A549 (cell line): Measurements from ENCODE around the gene SPIB. TPM values are rescaled to one million over a fixed set of nuclear protein-coding genes. Genes with fewer than 3 reads are reported as not detected.

ENCODE experiments used
- ATAC-seq, 2 experiments: fragments of 200-7000 bp in 1 of 2; fragments of >200 bp in 1 of 2; cut with Nextera tagmentation in 1 of 2; cut with Tn5 transposase in 1 of 2; 3 replicates each; pipeline versions ENCODE4 v1.8.0 to v1.9.1; 2018 to 2020; ENCODE audit warnings: mild to moderate bottlenecking in 1 of 2, moderate library complexity in 1 of 2
- CTCF ChIA-PET: fragments of 300-600 bp; sonication (Branson Sonifier 250); formaldehyde crosslinking; extraction: SDS; loops from one replicate; lab custom pipeline; 2021; ENCODE audit warnings: antibody characterized with exemption, inconsistent platforms; lab: Yijun Ruan, JAX
- POLR2A ChIA-PET: fragments of 350-600 bp; formaldehyde crosslinking; extraction: SDS; loops from one replicate; lab custom pipeline; 2021; ENCODE audit warnings: antibody characterized with exemption, inconsistent platforms; lab: Yijun Ruan, JAX
- DNase-seq, 2 experiments: peaks; one replicate each; pipeline versions ENCODE4 v3.0.0 to v3.0.0-alpha.2; 2011 to 2016; ENCODE audit warnings: low read depth in 1 of 2, low spot score in 1 of 2
- FAIRE-seq: peaks from 2 replicates; lab custom pipeline; 2011; peaks lifted over from hg19 to GRCh38; lab: Jason Lieb, UNC
- H3K27ac ChIP-seq, 2 experiments: fragments of >200 bp; sonication (Bioruptor Twin); formaldehyde crosslinking; 3 replicates each; pipeline ENCODE4 v1.5.1; 2016 to 2017
- H3K4me1 ChIP-seq: fragments of >200 bp; sonication (Bioruptor Twin); formaldehyde crosslinking; 3 replicates; pipeline ENCODE4 v1.6.1; 2016
- H3K4me2 ChIP-seq: fragments of >200 bp; sonication (Bioruptor Twin); formaldehyde crosslinking; 3 replicates; pipeline ENCODE4 v1.6.1; 2016
- H3K4me3 ChIP-seq: fragments of >200 bp; sonication (Bioruptor Twin); formaldehyde crosslinking; 3 replicates; pipeline ENCODE4 v1.5.1; 2016
- H3K9me3 ChIP-seq: fragments of >200 bp; sonication (Bioruptor Twin); formaldehyde crosslinking; 3 replicates; pipeline ENCODE4 v1.6.1; 2016
- CBX8 ChIP-seq: fragments of 200-600 bp; sonication (generic); IDR thresholded peaks from 2 replicates; pipeline ENCODE4 v1.6.1; 2016
- CHD2 ChIP-seq: fragments of 150-350 bp; IDR thresholded peaks from 2 replicates; pipeline ENCODE4 v1.6.1; 2014; ENCODE audit warnings: low read length; ENCODE audit not compliant: partially characterized antibody
- EP300 ChIP-seq, 2 experiments: fragments of >200 bp; sonication (Bioruptor Twin); formaldehyde crosslinking; IDR thresholded peaks; 2 replicates in 1 of 2; 3 replicates in 1 of 2; pipeline ENCODE4 v1.6.1; 2016 to 2017
- HEYL ChIP-seq: fragments of 250-450 bp; sonication (Bioruptor Pico); IDR thresholded peaks from 2 replicates; pipeline ENCODE4 v1.8.0; 2021; ENCODE audit warnings: mild to moderate bottlenecking, moderate library complexity
- KDM1A ChIP-seq: fragments of 200-600 bp; sonication (generic); IDR thresholded peaks from 2 replicates; pipeline ENCODE4 v1.6.1; 2016; ENCODE audit warnings: low read depth, mild to moderate bottlenecking
- MYC ChIP-seq: IDR thresholded peaks from 2 replicates; pipeline ENCODE4 v1.6.1; 2012; ENCODE audit warnings: mild to moderate bottlenecking, inconsistent platforms, low read length, improper control_type of control experiment, borderline replicate concordance
- NPAS2 ChIP-seq: fragments of 250-450 bp; sonication (Bioruptor Pico); IDR thresholded peaks from 2 replicates; pipeline ENCODE4 v1.8.0; 2022; ENCODE audit warnings: mild to moderate bottlenecking, moderate library complexity, borderline replicate concordance
- PHF8 ChIP-seq: fragments of 200-600 bp; sonication (generic); IDR thresholded peaks from 2 replicates; pipeline ENCODE4 v1.6.1; 2016; ENCODE audit warnings: low read depth, mild to moderate bottlenecking, antibody characterized with exemption, moderate library complexity, borderline replicate concordance
- RAD21 ChIP-seq, 2 experiments: fragments of >200 bp in 1 of 2; sonication (Bioruptor Twin) in 1 of 2; formaldehyde crosslinking in 1 of 2; IDR thresholded peaks in 1 of 2; conservative IDR thresholded peaks in 1 of 2; 2 replicates in 1 of 2; 3 replicates in 1 of 2; pipeline ENCODE4 v1.6.1; 2012 to 2018; ENCODE audit warnings: inconsistent platforms in 1 of 2
- RCOR1 ChIP-seq: fragments of 150-350 bp; IDR thresholded peaks from 2 replicates; pipeline ENCODE4 v1.6.1; 2014; ENCODE audit warnings: antibody characterized with exemption, low read length, low read depth
- SMC3 ChIP-seq: fragments of >200 bp; sonication (Bioruptor Twin); formaldehyde crosslinking; IDR thresholded peaks from 3 replicates; pipeline ENCODE4 v1.6.1; 2018; ENCODE audit warnings: inconsistent platforms
- SREBF2 ChIP-seq: fragments of 450-650 bp; IDR thresholded peaks from 2 replicates; pipeline ENCODE4 v1.6.1; 2014; ENCODE audit warnings: mild to moderate bottlenecking, moderate library complexity
- TP53 ChIP-seq: fragments of 250-450 bp; sonication (Bioruptor Pico); IDR thresholded peaks from 2 replicates; pipeline ENCODE4 v1.5.0; 2021; ENCODE audit warnings: mild to moderate bottlenecking, moderate library complexity
- ZC3H11A ChIP-seq: fragments of 450-650 bp; IDR thresholded peaks from 2 replicates; pipeline ENCODE4 v1.6.1; 2014; ENCODE audit warnings: antibody characterized with exemption, mild to moderate bottlenecking
- ZFP36 ChIP-seq: fragments of 450-650 bp; IDR thresholded peaks from 2 replicates; pipeline ENCODE4 v1.6.1; 2014; ENCODE audit warnings: borderline replicate concordance; ENCODE audit not compliant: partially characterized antibody
- WGBS: methylation state at CpG from one replicate; pipeline ENCODE4 v1.1.6; 2017; ENCODE audit errors: missing lambda C conversion rate; 5-methylcytosine and 5-hydroxymethylcytosine counted together
- polyA plus RNA-seq, 4 experiments: library from polyadenylated mRNA; depleted of rRNA in 3 of 4; stranded (reverse); fragments of >200 nt; fragmentation: RNase III in 1 of 4; extraction: RNeasy Plus Mini Kit Qiagen cat#74134 plus additional on column Dnase treatment in 1 of 4; gene quantifications; 2 replicates in 3 of 4; 3 replicates in 1 of 4; pipeline ENCODE4 v1.2.3, GENCODE V29; 2011 to 2017
- TF ChIP-seq, protein P1 (sequence below): IDR thresholded peaks from 2 replicates; pipeline ENCODE4 v1.6.1; 2012
- TF ChIP-seq, protein P2 (sequence below): fragments of 150-350 bp; IDR thresholded peaks from 2 replicates; pipeline ENCODE4 v1.6.1; 2014; ENCODE audit warnings: low read depth, mild to moderate bottlenecking, low read length

The SPIB gene
- polyA plus RNA-seq, 2 of the 4 experiments (the other 2 are of a cell fraction): 0.03 TPM; not detected in 1

DNA sequence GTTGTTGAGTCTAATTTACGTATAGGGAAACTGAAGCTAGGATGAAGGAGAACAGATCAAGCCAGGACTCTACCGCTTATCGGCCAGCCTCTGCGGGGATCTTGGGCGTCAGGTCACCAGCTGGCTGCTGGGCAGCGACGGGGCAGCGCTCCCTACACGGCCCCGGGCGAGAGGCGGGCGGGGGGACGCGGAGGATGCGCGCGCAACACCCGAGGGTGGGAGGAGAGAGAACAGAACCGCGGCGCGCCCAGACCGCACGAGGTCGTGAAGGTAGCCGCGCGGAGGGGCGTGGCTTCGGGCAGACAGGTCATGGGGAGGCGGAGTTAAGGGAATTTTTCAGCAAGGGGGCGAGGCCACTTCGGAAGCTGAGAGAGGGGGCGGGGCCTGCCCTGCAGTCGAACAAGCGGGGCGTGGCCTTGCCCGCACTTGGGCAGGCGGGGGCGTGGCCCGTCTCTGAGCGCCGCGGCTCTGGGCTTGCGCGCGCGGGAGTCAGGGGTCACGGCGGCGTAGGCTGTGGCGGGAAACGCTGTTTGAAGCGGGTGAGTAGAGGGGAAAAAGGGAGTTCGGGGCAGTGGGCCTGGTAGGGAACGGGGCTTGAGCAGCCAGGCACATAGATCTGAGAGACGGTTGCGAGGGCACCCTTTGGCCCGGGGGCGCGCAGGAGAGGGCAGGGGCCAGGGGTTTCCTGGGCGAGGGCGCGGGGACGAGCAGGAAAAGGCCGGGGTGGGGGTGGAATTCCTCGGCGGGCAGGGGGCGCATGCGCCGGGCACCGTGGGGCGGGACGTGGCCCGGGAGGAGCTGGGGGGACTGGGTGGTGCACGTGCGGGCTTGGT, 34.7 kb upstream of the SPIB start, which contains the start of gene POLD1 (continued):
- TF ChIP-seq RAD21 (conservative IDR thresholded peaks at IDR 0.05 in 1 of 2, IDR thresholded peaks at IDR 0.05 in 1 of 2): no peak
- TF ChIP-seq MYC: peak; percentile 84; the same call in 1 of the 2 replicates
- TF ChIP-seq NPAS2 (CRISPR knock-in tag): no peak
- TF ChIP-seq, protein P1, sequence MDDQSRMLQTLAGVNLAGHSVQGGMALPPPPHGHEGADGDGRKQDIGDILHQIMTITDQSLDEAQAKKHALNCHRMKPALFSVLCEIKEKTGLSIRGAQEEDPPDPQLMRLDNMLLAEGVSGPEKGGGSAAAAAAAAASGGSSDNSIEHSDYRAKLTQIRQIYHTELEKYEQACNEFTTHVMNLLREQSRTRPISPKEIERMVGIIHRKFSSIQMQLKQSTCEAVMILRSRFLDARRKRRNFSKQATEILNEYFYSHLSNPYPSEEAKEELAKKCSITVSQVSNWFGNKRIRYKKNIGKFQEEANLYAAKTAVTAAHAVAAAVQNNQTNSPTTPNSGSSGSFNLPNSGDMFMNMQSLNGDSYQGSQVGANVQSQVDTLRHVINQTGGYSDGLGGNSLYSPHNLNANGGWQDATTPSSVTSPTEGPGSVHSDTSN: peak; percentile 68
- TF ChIP-seq RCOR1: no peak
- TF ChIP-seq, protein P2, sequence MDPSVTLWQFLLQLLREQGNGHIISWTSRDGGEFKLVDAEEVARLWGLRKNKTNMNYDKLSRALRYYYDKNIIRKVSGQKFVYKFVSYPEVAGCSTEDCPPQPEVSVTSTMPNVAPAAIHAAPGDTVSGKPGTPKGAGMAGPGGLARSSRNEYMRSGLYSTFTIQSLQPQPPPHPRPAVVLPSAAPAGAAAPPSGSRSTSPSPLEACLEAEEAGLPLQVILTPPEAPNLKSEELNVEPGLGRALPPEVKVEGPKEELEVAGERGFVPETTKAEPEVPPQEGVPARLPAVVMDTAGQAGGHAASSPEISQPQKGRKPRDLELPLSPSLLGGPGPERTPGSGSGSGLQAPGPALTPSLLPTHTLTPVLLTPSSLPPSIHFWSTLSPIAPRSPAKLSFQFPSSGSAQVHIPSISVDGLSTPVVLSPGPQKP: no peak
- no peak for TF ChIP-seq SREBF2

DNA sequence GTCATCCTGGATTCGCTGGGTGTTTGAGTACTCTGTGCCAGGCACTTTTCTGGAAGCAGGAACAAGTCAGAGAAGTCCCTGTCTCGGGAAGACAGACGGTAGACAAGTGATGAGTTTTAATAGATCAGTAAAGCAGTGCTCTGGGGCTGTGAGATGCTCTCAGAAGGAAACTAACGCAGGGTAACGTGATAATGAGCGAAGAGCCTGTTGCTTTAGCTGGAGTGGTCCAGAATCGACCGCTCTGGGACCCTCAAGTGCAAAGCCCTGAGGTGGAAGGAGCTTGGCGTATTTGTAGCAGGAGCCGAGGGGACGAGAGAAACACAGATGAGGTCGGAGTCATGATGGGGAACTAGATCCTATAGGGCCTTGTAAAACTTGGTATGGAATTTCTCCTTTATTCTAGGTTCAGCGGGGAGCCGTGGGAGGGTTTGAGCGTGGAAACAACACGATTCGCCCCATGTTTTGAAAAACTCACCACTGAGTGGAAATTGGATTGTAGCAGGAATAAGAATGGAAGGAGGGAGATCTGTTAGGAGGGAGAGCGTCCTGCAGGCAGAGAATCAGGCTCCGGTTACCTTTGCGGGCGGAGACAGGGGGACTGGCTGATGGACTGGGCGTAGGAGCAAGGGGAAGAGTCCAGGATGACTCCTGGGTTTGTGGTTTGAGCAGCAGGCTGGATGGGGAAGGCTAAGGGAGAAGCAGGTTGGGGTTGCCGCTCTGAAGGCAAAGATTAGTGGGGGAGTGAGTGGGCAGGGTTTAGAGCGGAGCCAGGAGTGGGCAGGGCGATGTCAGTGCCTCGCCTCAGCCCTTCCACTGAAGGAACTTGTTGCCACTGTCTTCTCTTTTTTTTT, 33.8 kb upstream of the SPIB start:
- TF ChIP-seq ZC3H11A: no peak
- TF ChIP-seq SMC3: 0 out of 3 replicates have a peak, but pooled peaks have one; percentile 1
- peak in 1 of 2 experiments; percentile 3; a peak in 2 of 6 replicates for ATAC-seq
- Histone ChIP-seq H3K4me1 (peaks cover 15% of the 10 kb centered on the region), H3K4me3 (peak overlapping the region; percentile 67), H3K27ac (peak overlapping the region; percentile 80 to 93), H3K4me2 (peak overlapping the region; percentile 97), H3K9me3 (no peaks in the 10 kb centered on the region)
- CTCF ChIA-PET: interaction anchor here (0.6 to 2.6 kb wide), 13 partner anchors 9 to 171 kb away, joined by 3 to 16 read pairs (median 4); no protein-coding TSS in a partner anchor
- 27% methylated on average over 26 of the region's 26 CpGs for WGBS
- POLR2A ChIA-PET: interaction anchor here (1.1 to 2.5 kb wide), 8 partner anchors 9 to 237 kb away, joined by 3 to 10 read pairs (median 5); partner anchors contain the start of genes KCNC3 and NR1H2
- no peak for DNase-seq
- no peak for FAIRE-seq

DNA sequence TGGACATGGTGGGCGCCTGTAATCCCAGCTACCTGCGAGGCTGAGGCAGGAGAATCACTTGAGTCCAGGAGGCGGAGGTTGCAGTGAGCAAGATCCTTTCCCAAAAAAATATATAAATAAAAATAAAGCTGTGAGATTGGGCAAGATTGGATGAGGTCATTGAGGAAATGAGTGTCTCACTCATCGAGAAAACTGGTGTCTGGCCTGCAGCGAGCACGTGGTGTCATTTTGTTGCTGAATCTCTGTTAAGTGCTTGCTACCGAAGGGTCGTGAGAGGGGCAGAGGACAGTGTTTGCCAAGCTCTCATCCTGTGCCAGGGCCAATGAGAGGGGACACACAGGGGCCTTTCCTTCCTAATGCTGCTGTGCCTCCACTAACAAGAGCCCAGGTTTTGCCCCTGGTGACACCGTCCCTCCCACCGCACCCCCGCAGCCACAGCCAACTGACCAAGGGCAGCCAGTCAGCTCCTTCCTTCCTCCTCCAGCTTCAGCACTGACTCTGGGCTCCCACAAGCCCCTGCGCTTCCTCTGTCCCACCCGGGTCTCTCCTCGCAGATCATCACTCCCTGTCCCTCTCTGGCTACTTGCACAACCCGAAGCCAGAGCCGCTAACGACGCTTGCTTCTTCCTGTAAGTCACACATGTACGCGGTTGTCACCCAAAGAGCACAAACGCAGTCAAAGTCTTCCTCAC, 31.4 kb upstream of the SPIB start:
- FAIRE-seq (no peak), DNase-seq (no peak), ATAC-seq (no peak)
- Histone ChIP-seq H3K27ac (no peak overlapping the region), H3K4me3 (no peak overlapping the region), H3K9me3 (no peaks in the 10 kb centered on the region), H3K4me2 (no peak overlapping the region), H3K4me1 (peaks cover 15% of the 10 kb centered on the region)
- ChIA-PET POLR2A (no interaction called here), CTCF (interaction anchor here (0.8 to 2.7 kb wide), 9 partner anchors 9 to 92 kb away, joined by 3 to 10 read pairs (median 5); no protein-coding TSS in a partner anchor)
- WGBS: 89% methylated on average over 21 of the region's 21 CpGs
- TF ChIP-seq RAD21 (conservative IDR thresholded peaks at IDR 0.05 in 1 of 2, IDR thresholded peaks at IDR 0.05 in 1 of 2) (no peak), SREBF2 (no peak), PHF8 (no peak), HEYL (CRISPR knock-in tag) (no peak), ZFP36 (no peak), TP53 (CRISPR knock-in tag) (no peak), CHD2 (no peak), EP300 (IDR thresholded peaks at IDR 0.05) (no peak), CBX8 (no peak), KDM1A (no peak)
- TF ChIP-seq, protein P1: no peak
